Urinary bladder (tissue), 4 donors: ENCODE measurements around the gene RAB37. TPM values are rescaled to one million over a fixed set of nuclear protein-coding genes. Genes with fewer than 3 reads are reported as not detected.

Experiments
- DNase-seq: peaks from one replicate; pipeline ENCODE4 v3.0.0-alpha.2; 2015; ENCODE audit errors: extremely low spot score
- H3K27ac ChIP-seq: one replicate; pipeline ENCODE4 v1.5.1; 2013; ENCODE audit warnings: low read depth, mild to moderate bottlenecking, moderate library complexity
- H3K36me3 ChIP-seq: one replicate; pipeline ENCODE4 v1.6.1; 2013; ENCODE audit warnings: mild to moderate bottlenecking, moderate library complexity; ENCODE audit not compliant: insufficient read depth
- H3K4me1 ChIP-seq: one replicate; pipeline ENCODE4 v1.6.1; 2013; ENCODE audit warnings: mild to moderate bottlenecking, moderate library complexity; ENCODE audit not compliant: insufficient read depth
- H3K4me3 ChIP-seq: one replicate; pipeline ENCODE4 v1.5.1; 2013; ENCODE audit warnings: low read depth, low read length
- WGBS: extraction: QIAGEN DNeasy Blood & Tissue Kit; methylation state at CpG from one replicate; pipeline ENCODE4 v1.1.7; 2013; 5-methylcytosine and 5-hydroxymethylcytosine counted together
- polyA plus RNA-seq: library from polyadenylated mRNA; stranded (reverse); fragments of 200-250 nt; gene quantifications from one replicate; pipeline ENCODE4 v1.2.3, GENCODE V29; 2013
- total RNA-seq: library from RNA; depleted of rRNA; stranded (reverse); fragments of >200 nt; gene quantifications from one replicate; pipeline ENCODE4 v1.2.3, GENCODE V29; 2014
- donor health status: healthy with polysubstance abuse.
- donor health status: healthy.

The RAB37 gene
- total and polyA plus RNA-seq, 2 donors: 3.2 to 6.7 TPM

DNA sequence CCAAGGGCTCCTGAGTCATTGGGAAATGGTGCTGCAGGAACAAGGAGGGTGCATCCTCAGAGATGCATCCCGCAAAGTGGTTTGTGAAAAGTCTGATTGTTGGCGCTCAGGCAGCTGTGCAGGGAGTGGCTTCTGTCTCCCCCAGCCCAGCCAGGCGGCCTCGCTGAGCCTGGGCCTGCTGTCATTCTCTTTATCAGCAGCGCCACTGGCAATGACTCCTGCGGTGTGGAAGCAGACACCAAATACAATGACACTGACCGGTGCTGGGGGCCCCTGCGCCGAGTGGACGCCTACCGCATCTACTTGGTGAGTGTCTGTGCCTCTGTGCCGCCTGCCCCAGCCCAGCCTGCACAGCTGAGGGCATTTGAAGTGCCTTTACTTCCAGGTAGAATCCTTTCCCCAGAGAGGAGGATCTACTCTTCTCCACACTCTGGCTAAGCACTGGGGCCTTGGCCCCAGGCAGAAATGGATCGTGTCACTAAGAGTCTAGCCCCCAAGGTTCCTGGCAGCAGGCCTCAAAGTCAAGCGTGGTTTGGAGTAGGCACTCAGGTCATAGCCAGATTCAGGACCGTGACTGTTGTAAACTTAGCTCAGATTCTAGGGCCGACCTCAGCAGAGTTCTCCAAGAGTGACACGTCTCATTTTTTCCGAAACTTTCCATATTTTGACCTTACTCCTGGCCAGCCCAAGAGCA is 58.4 kb downstream of the RAB37 start:
- H3K27ac ChIP-seq: no peak overlapping the region
- H3K4me3 ChIP-seq: no peak overlapping the region
- 91% methylated on average over 18 of the region's 18 CpGs for WGBS
- DNase-seq: no peak
- H3K4me1 ChIP-seq: no peaks in the 10 kb centered on the region
- peaks cover 4% of the 10 kb centered on the region for H3K36me3 ChIP-seq

DNA sequence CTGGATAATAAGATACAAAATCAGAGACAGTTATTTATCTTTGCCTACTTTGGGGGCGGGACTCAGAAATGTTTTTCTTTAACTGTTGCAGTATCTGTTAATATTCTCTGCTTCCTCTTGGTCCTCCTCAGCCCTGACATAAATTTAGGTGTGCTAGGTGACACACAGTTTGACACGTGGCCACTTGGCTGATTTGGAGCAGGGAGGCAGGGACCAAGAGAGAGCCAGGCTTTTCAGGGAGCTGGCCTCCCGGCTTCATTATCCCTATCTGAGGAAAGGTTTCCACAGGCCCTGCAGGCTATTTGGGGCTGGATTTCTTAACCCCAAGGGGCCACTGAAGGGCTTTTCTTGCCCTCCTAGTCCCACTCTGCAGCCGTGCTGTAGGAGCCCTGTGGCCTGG is 59.2 kb downstream of the RAB37 start:
- 86% methylated on average over 4 of the region's 4 CpGs for WGBS
- no peak overlapping the region for H3K4me3 ChIP-seq
- H3K4me1 ChIP-seq: no peaks in the 10 kb centered on the region
- peaks cover 4% of the 10 kb centered on the region for H3K36me3 ChIP-seq
- H3K27ac ChIP-seq: no peak overlapping the region
- DNase-seq: no peak

DNA sequence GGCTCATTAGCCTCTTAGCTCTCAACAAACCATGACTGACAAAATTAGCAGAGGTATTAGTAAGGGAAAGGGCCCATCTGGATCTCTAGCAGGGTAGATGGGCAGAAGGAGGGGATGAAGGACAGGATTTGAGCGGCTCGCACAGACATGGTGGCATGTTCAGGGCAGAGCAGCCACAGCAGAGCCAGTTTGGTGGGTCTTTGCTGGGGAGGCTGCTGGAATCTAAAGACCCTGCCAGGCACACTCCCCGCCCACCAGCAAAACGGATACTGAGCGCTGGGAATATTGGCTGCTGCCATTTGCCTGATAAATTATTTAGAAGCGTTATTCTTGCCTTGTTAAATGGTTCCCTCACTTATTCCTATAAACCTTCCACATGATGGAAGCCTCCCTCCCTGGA is 59.8 kb downstream of the RAB37 start:
- DNase-seq: no peak
- WGBS: 91% methylated on average over 6 of the region's 6 CpGs
- Histone ChIP-seq H3K4me3 (no peak overlapping the region), H3K27ac (no peak overlapping the region), H3K4me1 (no peaks in the 10 kb centered on the region), H3K36me3 (peaks cover 4% of the 10 kb centered on the region)

Other genes starting within 250 kb of the RAB37 start
- gene CD300LB, start 205.8 kb upstream of the RAB37 start, total RNA-seq: not detected
- gene CD300LB, start 205.8 kb upstream of the RAB37 start, polyA plus RNA-seq: 0.46 TPM
- gene CD300C, start 191.1 kb upstream of the RAB37 start, total RNA-seq: 0.69 TPM
- 2.3 TPM for gene CD300C, start 191.1 kb upstream of the RAB37 start, polyA plus RNA-seq
- not detected for gene CD300H, start 169.7 kb upstream of the RAB37 start, total RNA-seq
- gene CD300H, start 169.7 kb upstream of the RAB37 start, polyA plus RNA-seq: 0.18 TPM
- gene CD300LD, start 145.0 kb upstream of the RAB37 start, total RNA-seq: not detected
- gene CD300LD, start 145.0 kb upstream of the RAB37 start, polyA plus RNA-seq: not detected
- 0.42 TPM for gene CD300E, start 113.5 kb upstream of the RAB37 start, total RNA-seq
- 2.1 TPM for gene CD300E, start 113.5 kb upstream of the RAB37 start, polyA plus RNA-seq
- gene CD300LF, start 24.3 kb upstream of the RAB37 start, total RNA-seq: 0.63 TPM
- 1.3 TPM for gene CD300LF, start 24.3 kb upstream of the RAB37 start, polyA plus RNA-seq
- gene NHERF1, start 11.4 kb downstream of the RAB37 start, total RNA-seq: 8.5 TPM
- 16.7 TPM for gene NHERF1, start 11.4 kb downstream of the RAB37 start, polyA plus RNA-seq
- 20.7 TPM for gene NAT9, start 39.1 kb downstream of the RAB37 start, total RNA-seq
- 33.3 TPM for gene NAT9, start 39.1 kb downstream of the RAB37 start, polyA plus RNA-seq
- 1.9 TPM for gene GRIN2C, start 122.6 kb downstream of the RAB37 start, total RNA-seq
- 0.47 TPM for gene GRIN2C, start 122.6 kb downstream of the RAB37 start, polyA plus RNA-seq
- 3.7 TPM for gene FDXR, start 135.7 kb downstream of the RAB37 start, total RNA-seq
- 12.3 TPM for gene FDXR, start 135.7 kb downstream of the RAB37 start, polyA plus RNA-seq
- gene FADS6, start 156.4 kb downstream of the RAB37 start, total RNA-seq: 0.48 TPM
- 0.96 TPM for gene FADS6, start 156.4 kb downstream of the RAB37 start, polyA plus RNA-seq
- gene USH1G, start 186.0 kb downstream of the RAB37 start, total RNA-seq: 0.53 TPM
- 0.16 TPM for gene USH1G, start 186.0 kb downstream of the RAB37 start, polyA plus RNA-seq
- not detected for gene OTOP2, start 187.0 kb downstream of the RAB37 start, total RNA-seq
- not detected for gene OTOP2, start 187.0 kb downstream of the RAB37 start, polyA plus RNA-seq
- not detected for gene OTOP3, start 198.6 kb downstream of the RAB37 start, total RNA-seq
- not detected for gene OTOP3, start 198.6 kb downstream of the RAB37 start, polyA plus RNA-seq
- 5.7 TPM for gene HID1, start 235.5 kb downstream of the RAB37 start, total RNA-seq
- 13.4 TPM for gene HID1, start 235.5 kb downstream of the RAB37 start, polyA plus RNA-seq